HL-60 (cell line): ENCODE results near the gene GRIN2D.

Experiments used
- GABPA ChIP-seq: IDR thresholded peaks from 2 replicates; pipeline ENCODE4 v1.6.1; 2012; ENCODE audit warnings: low read depth
- POLR2AphosphoS5 ChIP-seq: IDR thresholded peaks from 2 replicates; pipeline ENCODE4 v1.6.1; 2012; ENCODE audit warnings: low read depth
- SPI1 ChIP-seq: IDR thresholded peaks from 2 replicates; pipeline ENCODE4 v1.6.1; 2012; ENCODE audit warnings: low read depth, mild to moderate bottlenecking, borderline replicate concordance
- TF ChIP-seq, protein P1 (sequence below): IDR thresholded peaks from one replicate; pipeline ENCODE4 v1.5.1; 2011; ENCODE audit warnings: low read length, control low read depth, inconsistent platforms; ENCODE audit not compliant: insufficient read depth
- TF ChIP-seq, protein P2 (sequence below): IDR thresholded peaks from 2 replicates; pipeline ENCODE4 v1.6.1; 2012; ENCODE audit warnings: low read depth; ENCODE audit not compliant: insufficient replicate concordance

GRCh38 chr19:48428670-48429069 lies 35.2 kb downstream of the GRIN2D start:
- TF ChIP-seq, protein P1, sequence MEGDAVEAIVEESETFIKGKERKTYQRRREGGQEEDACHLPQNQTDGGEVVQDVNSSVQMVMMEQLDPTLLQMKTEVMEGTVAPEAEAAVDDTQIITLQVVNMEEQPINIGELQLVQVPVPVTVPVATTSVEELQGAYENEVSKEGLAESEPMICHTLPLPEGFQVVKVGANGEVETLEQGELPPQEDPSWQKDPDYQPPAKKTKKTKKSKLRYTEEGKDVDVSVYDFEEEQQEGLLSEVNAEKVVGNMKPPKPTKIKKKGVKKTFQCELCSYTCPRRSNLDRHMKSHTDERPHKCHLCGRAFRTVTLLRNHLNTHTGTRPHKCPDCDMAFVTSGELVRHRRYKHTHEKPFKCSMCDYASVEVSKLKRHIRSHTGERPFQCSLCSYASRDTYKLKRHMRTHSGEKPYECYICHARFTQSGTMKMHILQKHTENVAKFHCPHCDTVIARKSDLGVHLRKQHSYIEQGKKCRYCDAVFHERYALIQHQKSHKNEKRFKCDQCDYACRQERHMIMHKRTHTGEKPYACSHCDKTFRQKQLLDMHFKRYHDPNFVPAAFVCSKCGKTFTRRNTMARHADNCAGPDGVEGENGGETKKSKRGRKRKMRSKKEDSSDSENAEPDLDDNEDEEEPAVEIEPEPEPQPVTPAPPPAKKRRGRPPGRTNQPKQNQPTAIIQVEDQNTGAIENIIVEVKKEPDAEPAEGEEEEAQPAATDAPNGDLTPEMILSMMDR, result no peak
- TF ChIP-seq, protein P2, sequence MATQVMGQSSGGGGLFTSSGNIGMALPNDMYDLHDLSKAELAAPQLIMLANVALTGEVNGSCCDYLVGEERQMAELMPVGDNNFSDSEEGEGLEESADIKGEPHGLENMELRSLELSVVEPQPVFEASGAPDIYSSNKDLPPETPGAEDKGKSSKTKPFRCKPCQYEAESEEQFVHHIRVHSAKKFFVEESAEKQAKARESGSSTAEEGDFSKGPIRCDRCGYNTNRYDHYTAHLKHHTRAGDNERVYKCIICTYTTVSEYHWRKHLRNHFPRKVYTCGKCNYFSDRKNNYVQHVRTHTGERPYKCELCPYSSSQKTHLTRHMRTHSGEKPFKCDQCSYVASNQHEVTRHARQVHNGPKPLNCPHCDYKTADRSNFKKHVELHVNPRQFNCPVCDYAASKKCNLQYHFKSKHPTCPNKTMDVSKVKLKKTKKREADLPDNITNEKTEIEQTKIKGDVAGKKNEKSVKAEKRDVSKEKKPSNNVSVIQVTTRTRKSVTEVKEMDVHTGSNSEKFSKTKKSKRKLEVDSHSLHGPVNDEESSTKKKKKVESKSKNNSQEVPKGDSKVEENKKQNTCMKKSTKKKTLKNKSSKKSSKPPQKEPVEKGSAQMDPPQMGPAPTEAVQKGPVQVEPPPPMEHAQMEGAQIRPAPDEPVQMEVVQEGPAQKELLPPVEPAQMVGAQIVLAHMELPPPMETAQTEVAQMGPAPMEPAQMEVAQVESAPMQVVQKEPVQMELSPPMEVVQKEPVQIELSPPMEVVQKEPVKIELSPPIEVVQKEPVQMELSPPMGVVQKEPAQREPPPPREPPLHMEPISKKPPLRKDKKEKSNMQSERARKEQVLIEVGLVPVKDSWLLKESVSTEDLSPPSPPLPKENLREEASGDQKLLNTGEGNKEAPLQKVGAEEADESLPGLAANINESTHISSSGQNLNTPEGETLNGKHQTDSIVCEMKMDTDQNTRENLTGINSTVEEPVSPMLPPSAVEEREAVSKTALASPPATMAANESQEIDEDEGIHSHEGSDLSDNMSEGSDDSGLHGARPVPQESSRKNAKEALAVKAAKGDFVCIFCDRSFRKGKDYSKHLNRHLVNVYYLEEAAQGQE, result no peak
- TF ChIP-seq POLR2AphosphoS5 (no peak), SPI1 (no peak), GABPA (no peak)
